HEK293 (cell line): Measurements from ENCODE around the gene PCYOX1L.

Source experiments
- CTCF ChIA-PET: fragments of 350-600 bp; formaldehyde crosslinking; extraction: SDS; loops from one replicate; lab custom pipeline; 2021; ENCODE audit warnings: antibody characterized with exemption; lab: Yijun Ruan, JAX
- POLR2A ChIA-PET: fragments of 300-600 bp; formaldehyde crosslinking; extraction: SDS; loops from one replicate; lab custom pipeline; 2020; ENCODE audit warnings: antibody characterized with exemption, inconsistent platforms; lab: Yijun Ruan, JAX
- H3K27ac ChIP-seq: fragments of 200-500 bp; sonication (Bioruptor generic); 2 replicates; pipeline ENCODE4 v1.5.1; 2014; ENCODE audit warnings: low read depth, low read length, control low read depth, inconsistent platforms; ENCODE audit errors: extremely low read depth
- H3K36me3 ChIP-seq, 2 experiments: fragments of 200-500 bp in 1 of 2; sonication (Bioruptor generic) in 1 of 2; 1 replicate in 1 of 2; 2 replicates in 1 of 2; pipeline ENCODE4 v1.5.1; 2014 to 2017; ENCODE audit warnings: inconsistent platforms in 2 of 2, low read length in 2 of 2; ENCODE audit not compliant: control insufficient read depth in 2 of 2, insufficient read depth in 1 of 2
- H3K4me1 ChIP-seq: fragments of 200-500 bp; sonication (Bioruptor generic); 2 replicates; pipeline ENCODE4 v1.5.1; 2014; ENCODE audit warnings: mild to moderate bottlenecking, low read length, inconsistent platforms; ENCODE audit not compliant: control insufficient read depth, insufficient read depth
- H3K4me3 ChIP-seq: 2 replicates; pipeline ENCODE4 v1.5.1; 2011; ENCODE audit warnings: low read depth, mild to moderate bottlenecking, control low read depth, low read length, moderate library complexity
- H3K9me3 ChIP-seq: fragments of 200-500 bp; sonication (Bioruptor generic); 2 replicates; pipeline ENCODE4 v1.5.1; 2014; ENCODE audit warnings: low read depth, low read length, inconsistent platforms; ENCODE audit not compliant: control insufficient read depth, insufficient read depth
- CTCF ChIP-seq: fragments of 450-650 bp; formaldehyde crosslinking; IDR thresholded peaks from 2 replicates; pipeline ENCODE4 v1.5.1; 2016; ENCODE audit warnings: missing biosample characterization, missing genetic modification characterization
- FEZF1 ChIP-seq: fragments of 450-650 bp; formaldehyde crosslinking; IDR thresholded peaks from 2 replicates; pipeline ENCODE4 v1.5.1; 2016; ENCODE audit warnings: missing biosample characterization, missing genetic modification characterization
- KLF9 ChIP-seq: fragments of 450-650 bp; formaldehyde crosslinking; IDR thresholded peaks from 2 replicates; pipeline ENCODE4 v1.5.1; 2016; ENCODE audit warnings: missing biosample characterization, missing genetic modification characterization, low read depth
- SP3 ChIP-seq: fragments of 450-650 bp; formaldehyde crosslinking; IDR thresholded peaks from 2 replicates; pipeline ENCODE4 v1.5.1; 2016; ENCODE audit warnings: missing biosample characterization, missing genetic modification characterization
- YY1 ChIP-seq: fragments of 450-650 bp; formaldehyde crosslinking; IDR thresholded peaks from 2 replicates; pipeline ENCODE4 v1.5.1; 2018; ENCODE audit warnings: missing biosample characterization, missing genetic modification characterization
- ZBTB7A ChIP-seq: fragments of 450-650 bp; formaldehyde crosslinking; IDR thresholded peaks from 2 replicates; pipeline ENCODE4 v1.5.1; 2016; ENCODE audit warnings: low read depth, missing biosample characterization, missing genetic modification characterization
- ZIC2 ChIP-seq: fragments of 450-650 bp; formaldehyde crosslinking; IDR thresholded peaks from 2 replicates; pipeline ENCODE4 v1.5.1; 2016; ENCODE audit warnings: missing biosample characterization, missing genetic modification characterization
- ZNF138 ChIP-seq: fragments of 450-650 bp; formaldehyde crosslinking; IDR thresholded peaks from 2 replicates; pipeline ENCODE4 v1.5.1; 2016; ENCODE audit warnings: missing biosample characterization, missing genetic modification characterization, borderline replicate concordance
- ZNF23 ChIP-seq: fragments of 450-650 bp; formaldehyde crosslinking; IDR thresholded peaks from 2 replicates; pipeline ENCODE4 v1.5.1; 2016; ENCODE audit warnings: missing biosample characterization, missing genetic modification characterization, borderline replicate concordance
- ZNF239 ChIP-seq: fragments of 450-650 bp; formaldehyde crosslinking; IDR thresholded peaks from 2 replicates; pipeline ENCODE4 v1.5.1; 2016; ENCODE audit warnings: missing biosample characterization, missing genetic modification characterization
- ZNF335 ChIP-seq: fragments of 450-650 bp; formaldehyde crosslinking; conservative IDR thresholded peaks from 2 replicates; pipeline ENCODE4 v1.5.1; 2016; ENCODE audit warnings: missing biosample characterization, missing genetic modification characterization
- ZNF391 ChIP-seq: fragments of 450-650 bp; formaldehyde crosslinking; IDR thresholded peaks from 2 replicates; pipeline ENCODE4 v1.5.1; 2016; ENCODE audit warnings: low read depth, missing biosample characterization, missing genetic modification characterization, borderline replicate concordance
- ZNF48 ChIP-seq: fragments of 450-650 bp; formaldehyde crosslinking; IDR thresholded peaks from 2 replicates; pipeline ENCODE4 v1.5.1; 2016; ENCODE audit warnings: missing biosample characterization, missing genetic modification characterization
- ZNF501 ChIP-seq: fragments of 450-650 bp; formaldehyde crosslinking; IDR thresholded peaks from 2 replicates; pipeline ENCODE4 v1.5.1; 2016; ENCODE audit warnings: missing biosample characterization, missing genetic modification characterization
- ZNF600 ChIP-seq: fragments of 450-650 bp; formaldehyde crosslinking; IDR thresholded peaks from 2 replicates; pipeline ENCODE4 v1.5.1; 2016; ENCODE audit warnings: missing biosample characterization, missing genetic modification characterization
- ZNF623 ChIP-seq: fragments of 450-650 bp; formaldehyde crosslinking; IDR thresholded peaks from 2 replicates; pipeline ENCODE4 v1.5.1; 2016; ENCODE audit warnings: missing biosample characterization, missing genetic modification characterization
- ZNF624 ChIP-seq: fragments of 450-650 bp; formaldehyde crosslinking; IDR thresholded peaks from 2 replicates; pipeline ENCODE4 v1.5.1; 2017; ENCODE audit warnings: missing biosample characterization, missing genetic modification characterization
- ZNF768 ChIP-seq: fragments of 450-650 bp; formaldehyde crosslinking; IDR thresholded peaks from 2 replicates; pipeline ENCODE4 v1.5.1; 2018; ENCODE audit warnings: missing biosample characterization, mild to moderate bottlenecking, missing genetic modification characterization
- ZNF830 ChIP-seq: fragments of 450-650 bp; IDR thresholded peaks from 2 replicates; pipeline ENCODE4 v1.5.0; 2018; ENCODE audit warnings: missing biosample characterization, missing genetic modification characterization, low read depth, mild to moderate bottlenecking, moderate library complexity
- TF ChIP-seq, protein P1 (sequence below): IDR thresholded peaks from 2 replicates; pipeline ENCODE4 v1.6.1; 2011; ENCODE audit warnings: mild to moderate bottlenecking, low read depth, low read length, borderline replicate concordance
- TF ChIP-seq, protein P2 (sequence below): fragments of 450-650 bp; formaldehyde crosslinking; IDR thresholded peaks from 2 replicates; pipeline ENCODE4 v1.5.1; 2016; ENCODE audit warnings: missing biosample characterization, missing genetic modification characterization
- TF ChIP-seq, protein P3 (sequence below): fragments of 450-650 bp; formaldehyde crosslinking; IDR thresholded peaks from 2 replicates; pipeline ENCODE4 v1.5.1; 2016; ENCODE audit warnings: missing biosample characterization, missing genetic modification characterization
- TF ChIP-seq, protein P4 (sequence below): fragments of 450-650 bp; formaldehyde crosslinking; IDR thresholded peaks from 2 replicates; pipeline ENCODE4 v1.5.1; 2017; ENCODE audit warnings: missing biosample characterization, missing genetic modification characterization

The PCYOX1L gene

DNA sequence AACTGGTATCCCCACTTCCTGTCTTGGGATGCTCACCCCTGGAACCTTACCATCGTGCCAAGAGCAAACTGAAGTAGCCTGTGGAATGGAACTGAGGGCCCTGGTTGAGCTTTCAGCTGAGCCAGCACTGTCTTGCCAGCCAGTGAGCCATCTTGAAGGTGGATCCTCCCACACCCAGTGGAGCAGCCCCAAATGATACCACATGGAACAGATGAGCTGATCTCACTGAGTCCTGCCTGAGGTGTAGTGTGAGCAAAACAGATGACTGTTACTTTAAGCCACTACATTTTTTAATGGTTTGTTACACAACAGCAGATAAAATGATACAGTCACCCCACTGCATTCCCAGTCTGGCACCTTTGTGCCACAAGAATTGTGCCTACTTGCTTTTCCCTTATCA is 2.2 kb upstream of the PCYOX1L start:
- ChIA-PET CTCF (interaction anchor here (1.2 to 1.5 kb wide), 3 partner anchors 10 to 78 kb away, joined by 4 to 7 read pairs (median 4); no protein-coding TSS in a partner anchor), POLR2A (interaction anchor here (0.6 to 5.6 kb wide), 3 partner anchors 11 to 35 kb away, joined by 3 to 77 read pairs (median 3); partner anchors contain the start of gene GRPEL2)
- Histone ChIP-seq H3K36me3 (peaks cover 25 to 53% of the 10 kb centered on the region in 2 experiments), H3K4me3 (no peak overlapping the region), H3K9me3 (no peaks in the 10 kb centered on the region), H3K27ac (no peak overlapping the region), H3K4me1 (no peaks in the 10 kb centered on the region)
- TF ChIP-seq ZNF239 (tag by site-specific recombination): no peak
- TF ChIP-seq ZNF48 (tag by site-specific recombination): no peak
- no peak for TF ChIP-seq ZNF623 (tag by site-specific recombination)
- no peak for TF ChIP-seq ZNF138 (tag by site-specific recombination)
- TF ChIP-seq ZNF600: no peak
- TF ChIP-seq ZNF624: no peak
- no peak for TF ChIP-seq FEZF1 (tag by site-specific recombination)
- TF ChIP-seq, protein P1, sequence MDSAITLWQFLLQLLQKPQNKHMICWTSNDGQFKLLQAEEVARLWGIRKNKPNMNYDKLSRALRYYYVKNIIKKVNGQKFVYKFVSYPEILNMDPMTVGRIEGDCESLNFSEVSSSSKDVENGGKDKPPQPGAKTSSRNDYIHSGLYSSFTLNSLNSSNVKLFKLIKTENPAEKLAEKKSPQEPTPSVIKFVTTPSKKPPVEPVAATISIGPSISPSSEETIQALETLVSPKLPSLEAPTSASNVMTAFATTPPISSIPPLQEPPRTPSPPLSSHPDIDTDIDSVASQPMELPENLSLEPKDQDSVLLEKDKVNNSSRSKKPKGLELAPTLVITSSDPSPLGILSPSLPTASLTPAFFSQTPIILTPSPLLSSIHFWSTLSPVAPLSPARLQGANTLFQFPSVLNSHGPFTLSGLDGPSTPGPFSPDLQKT: no peak

- Histone ChIP-seq H3K4me1 (no peaks in the 10 kb centered on the region), H3K9me3 (no peaks in the 10 kb centered on the region), H3K4me3 (no peak overlapping the region)
- POLR2A ChIA-PET: interaction anchor here (0.6 to 5.6 kb wide), 4 partner anchors 12 to 231 kb away, joined by 3 to 77 read pairs (median 5); partner anchors contain the start of gene GRPEL2
- TF ChIP-seq ZBTB7A (no peak), KLF9 (tag by site-specific recombination) (no peak), ZNF23 (no peak)
- TF ChIP-seq, protein P2, sequence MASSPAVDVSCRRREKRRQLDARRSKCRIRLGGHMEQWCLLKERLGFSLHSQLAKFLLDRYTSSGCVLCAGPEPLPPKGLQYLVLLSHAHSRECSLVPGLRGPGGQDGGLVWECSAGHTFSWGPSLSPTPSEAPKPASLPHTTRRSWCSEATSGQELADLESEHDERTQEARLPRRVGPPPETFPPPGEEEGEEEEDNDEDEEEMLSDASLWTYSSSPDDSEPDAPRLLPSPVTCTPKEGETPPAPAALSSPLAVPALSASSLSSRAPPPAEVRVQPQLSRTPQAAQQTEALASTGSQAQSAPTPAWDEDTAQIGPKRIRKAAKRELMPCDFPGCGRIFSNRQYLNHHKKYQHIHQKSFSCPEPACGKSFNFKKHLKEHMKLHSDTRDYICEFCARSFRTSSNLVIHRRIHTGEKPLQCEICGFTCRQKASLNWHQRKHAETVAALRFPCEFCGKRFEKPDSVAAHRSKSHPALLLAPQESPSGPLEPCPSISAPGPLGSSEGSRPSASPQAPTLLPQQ (tag by site-specific recombination): no peak
- TF ChIP-seq, protein P3, sequence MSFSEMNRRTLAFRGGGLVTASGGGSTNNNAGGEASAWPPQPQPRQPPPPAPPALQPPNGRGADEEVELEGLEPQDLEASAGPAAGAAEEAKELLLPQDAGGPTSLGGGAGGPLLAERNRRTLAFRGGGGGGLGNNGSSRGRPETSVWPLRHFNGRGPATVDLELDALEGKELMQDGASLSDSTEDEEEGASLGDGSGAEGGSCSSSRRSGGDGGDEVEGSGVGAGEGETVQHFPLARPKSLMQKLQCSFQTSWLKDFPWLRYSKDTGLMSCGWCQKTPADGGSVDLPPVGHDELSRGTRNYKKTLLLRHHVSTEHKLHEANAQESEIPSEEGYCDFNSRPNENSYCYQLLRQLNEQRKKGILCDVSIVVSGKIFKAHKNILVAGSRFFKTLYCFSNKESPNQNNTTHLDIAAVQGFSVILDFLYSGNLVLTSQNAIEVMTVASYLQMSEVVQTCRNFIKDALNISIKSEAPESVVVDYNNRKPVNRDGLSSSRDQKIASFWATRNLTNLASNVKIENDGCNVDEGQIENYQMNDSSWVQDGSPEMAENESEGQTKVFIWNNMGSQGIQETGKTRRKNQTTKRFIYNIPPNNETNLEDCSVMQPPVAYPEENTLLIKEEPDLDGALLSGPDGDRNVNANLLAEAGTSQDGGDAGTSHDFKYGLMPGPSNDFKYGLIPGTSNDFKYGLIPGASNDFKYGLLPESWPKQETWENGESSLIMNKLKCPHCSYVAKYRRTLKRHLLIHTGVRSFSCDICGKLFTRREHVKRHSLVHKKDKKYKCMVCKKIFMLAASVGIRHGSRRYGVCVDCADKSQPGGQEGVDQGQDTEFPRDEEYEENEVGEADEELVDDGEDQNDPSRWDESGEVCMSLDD (tag by site-specific recombination): no peak
- TF ChIP-seq, all 188 proteins: peak for 0
- CTCF ChIA-PET: interaction anchor here (0.9 to 1.8 kb wide), 5 partner anchors 9 to 77 kb away, joined by 3 to 7 read pairs (median 4); no protein-coding TSS in a partner anchor
- Histone ChIP-seq H3K27ac (no peak overlapping the region), H3K36me3 (peaks cover 24 to 46% of the 10 kb centered on the region in 2 experiments)
Observed at GRCh38 chr5:149356391-149356790, 1.5 kb upstream of the PCYOX1L start.

DNA sequence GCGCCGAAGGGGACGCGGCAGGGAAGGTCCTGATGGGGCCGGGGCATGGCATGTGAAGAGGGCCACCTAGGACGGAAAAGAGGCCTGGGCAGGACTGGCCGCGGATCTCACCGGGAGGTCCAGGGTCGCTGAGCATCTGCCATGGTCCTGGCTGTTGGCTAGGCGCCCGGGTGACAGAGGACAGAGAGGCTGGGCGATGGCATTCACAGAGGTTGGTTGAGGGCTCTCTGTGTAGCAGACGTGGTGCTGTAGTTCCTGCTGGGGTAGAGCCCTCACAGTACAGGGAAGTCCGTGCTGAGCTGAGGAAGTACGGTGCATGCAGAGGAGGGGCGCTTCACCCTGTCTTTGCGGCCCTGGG is 427 bp downstream of the PCYOX1L start:
- Histone ChIP-seq H3K4me1 (no peaks in the 10 kb centered on the region), H3K4me3 (peak overlapping the region; percentile 78), H3K27ac (peak overlapping the region; percentile 61; the same call in 1 of the 2 replicates), H3K9me3 (no peaks in the 10 kb centered on the region), H3K36me3 (peaks cover 6 to 28% of the 10 kb centered on the region in 2 experiments)
- POLR2A ChIA-PET: interaction anchor here (0.6 to 5.6 kb wide), 11 partner anchors 9 to 193 kb away, joined by 3 to 77 read pairs (median 6); partner anchors contain the start of genes CSNK1A1 and GRPEL2
- CTCF ChIA-PET: interaction anchor here (0.6 to 1.8 kb wide), 9 partner anchors 9 to 217 kb away, joined by 3 to 21 read pairs (median 5); partner anchors contain the start of genes ABLIM3, AFAP1L1 and GRPEL2
- TF ChIP-seq ZNF391 (tag by site-specific recombination): peak; percentile 47; the same call in 1 of the 2 replicates
- TF ChIP-seq ZIC2 (tag by site-specific recombination): peak; percentile 46
- TF ChIP-seq, protein P4, sequence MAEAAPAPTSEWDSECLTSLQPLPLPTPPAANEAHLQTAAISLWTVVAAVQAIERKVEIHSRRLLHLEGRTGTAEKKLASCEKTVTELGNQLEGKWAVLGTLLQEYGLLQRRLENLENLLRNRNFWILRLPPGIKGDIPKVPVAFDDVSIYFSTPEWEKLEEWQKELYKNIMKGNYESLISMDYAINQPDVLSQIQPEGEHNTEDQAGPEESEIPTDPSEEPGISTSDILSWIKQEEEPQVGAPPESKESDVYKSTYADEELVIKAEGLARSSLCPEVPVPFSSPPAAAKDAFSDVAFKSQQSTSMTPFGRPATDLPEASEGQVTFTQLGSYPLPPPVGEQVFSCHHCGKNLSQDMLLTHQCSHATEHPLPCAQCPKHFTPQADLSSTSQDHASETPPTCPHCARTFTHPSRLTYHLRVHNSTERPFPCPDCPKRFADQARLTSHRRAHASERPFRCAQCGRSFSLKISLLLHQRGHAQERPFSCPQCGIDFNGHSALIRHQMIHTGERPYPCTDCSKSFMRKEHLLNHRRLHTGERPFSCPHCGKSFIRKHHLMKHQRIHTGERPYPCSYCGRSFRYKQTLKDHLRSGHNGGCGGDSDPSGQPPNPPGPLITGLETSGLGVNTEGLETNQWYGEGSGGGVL (tag by site-specific recombination): peak; percentile 37; the same call in 1 of the 2 replicates
- TF ChIP-seq CTCF (tag by site-specific recombination): peak; percentile 34; the same call in 1 of the 2 replicates
- TF ChIP-seq SP3 (tag by site-specific recombination): no peak
- peak; percentile 59 for TF ChIP-seq ZNF335 (tag by site-specific recombination)
- TF ChIP-seq ZNF768 (tag by site-specific recombination): no peak
- no peak for TF ChIP-seq YY1 (tag by site-specific recombination)
- TF ChIP-seq ZNF830 (tag by site-specific recombination): no peak
- TF ChIP-seq ZNF501 (tag by site-specific recombination): no peak
